Activated naive CD4-positive, alpha-beta T cell treated with anti-CD3 and anti-CD28 coated beads, Interleukin-2, amount 50 U/mL, for 24 hours (primary cell): ENCODE results near the gene PASK.
A peak's percentile ranks its signal among the peaks of the same experiment; 100 is the strongest.
"Not testable (repeated sequence)": the region's sequence is repeated elsewhere in the genome, so short reads cannot be mapped to it uniquely, and the experiment has no call there.

Experiments used
- H3K27ac Mint-ChIP-seq: one replicate; pipeline ENCODE4 v1.8.0; 2021; ENCODE audit warnings: mild to moderate bottlenecking, mixed read lengths
- H3K27me3 Mint-ChIP-seq: one replicate; pipeline ENCODE4 v1.8.0; 2021; ENCODE audit warnings: mixed read lengths
- H3K36me3 Mint-ChIP-seq: one replicate; pipeline ENCODE4 v1.8.0; 2021; ENCODE audit warnings: mixed read lengths
- H3K4me1 Mint-ChIP-seq: one replicate; pipeline ENCODE4 v1.8.0; 2021; ENCODE audit warnings: mixed read lengths
- H3K4me3 Mint-ChIP-seq: one replicate; pipeline ENCODE4 v1.8.0; 2021; ENCODE audit warnings: mild to moderate bottlenecking, mixed read lengths
- H3K9me3 Mint-ChIP-seq: one replicate; pipeline ENCODE4 v1.8.0; 2021; ENCODE audit warnings: mixed read lengths

The PASK gene

GRCh38 chr2:241094172-241094571 lies 55.1 kb downstream of the PASK start:
- Mint-ChIP-seq H3K4me3 (no peak overlapping the region), H3K4me1 (peaks cover 67% of the 10 kb centered on the region), H3K27ac (peak overlapping the region; percentile 73), H3K36me3 (peaks cover 23% of the 10 kb centered on the region), H3K27me3 (no peaks in the 10 kb centered on the region), H3K9me3 (no peaks in the 10 kb centered on the region)

- H3K27ac Mint-ChIP-seq, H3K4me3 Mint-ChIP-seq, H3K9me3 Mint-ChIP-seq, H3K27me3 Mint-ChIP-seq: not testable (repeated sequence)
- Mint-ChIP-seq H3K4me1 (peaks cover 62% of the 10 kb centered on the region), H3K36me3 (peaks cover 19% of the 10 kb centered on the region)
These were observed 56.0 kb downstream of the PASK start for GRCh38 chr2:241093133-241093781.

- Mint-ChIP-seq H3K36me3 (peaks cover 23% of the 10 kb centered on the region), H3K27ac (peak overlapping the region; percentile 81), H3K27me3 (no peaks in the 10 kb centered on the region), H3K9me3 (no peaks in the 10 kb centered on the region), H3K4me1 (peaks cover 56% of the 10 kb centered on the region), H3K4me3 (no peak overlapping the region)
These were observed 56.6 kb downstream of the PASK start for GRCh38 chr2:241092677-241093076.

GRCh38 chr2:241091734-241092445 lies 57.4 kb downstream of the PASK start:
- Mint-ChIP-seq H3K36me3 (peaks cover 19% of the 10 kb centered on the region), H3K27ac (no peak overlapping the region), H3K9me3 (no peaks in the 10 kb centered on the region)

GRCh38 chr2:241091201-241091600 lies 58.1 kb downstream of the PASK start:
- peaks cover 20% of the 10 kb centered on the region for H3K36me3 Mint-ChIP-seq
- no peaks in the 10 kb centered on the region for H3K9me3 Mint-ChIP-seq
- peaks cover 41% of the 10 kb centered on the region for H3K4me1 Mint-ChIP-seq
- no peaks in the 10 kb centered on the region for H3K27me3 Mint-ChIP-seq
- H3K27ac Mint-ChIP-seq: no peak overlapping the region
- no peak overlapping the region for H3K4me3 Mint-ChIP-seq

More at GRCh38 chr2:241091734-241092445, 57.4 kb downstream of the PASK start:
- Mint-ChIP-seq H3K4me1 (peaks cover 48% of the 10 kb centered on the region), H3K27me3 (no peaks in the 10 kb centered on the region), H3K4me3 (no peak overlapping the region)

GRCh38 chr2:241088791-241089732 lies 60.2 kb downstream of the PASK start:
- Mint-ChIP-seq H3K4me1 (peaks cover 23% of the 10 kb centered on the region), H3K9me3 (peaks cover 8% of the 10 kb centered on the region), H3K4me3 (no peak overlapping the region), H3K36me3 (peaks cover 25% of the 10 kb centered on the region), H3K27ac (peak overlapping the region; percentile 17), H3K27me3 (no peaks in the 10 kb centered on the region)

GRCh38 chr2:241088376-241088775 lies 60.9 kb downstream of the PASK start:
- no peak overlapping the region for H3K4me3 Mint-ChIP-seq
- peak overlapping the region; percentile 81 for H3K27ac Mint-ChIP-seq
- peaks cover 23% of the 10 kb centered on the region for H3K4me1 Mint-ChIP-seq
- no peaks in the 10 kb centered on the region for H3K27me3 Mint-ChIP-seq
- peaks cover 25% of the 10 kb centered on the region for H3K36me3 Mint-ChIP-seq
- H3K9me3 Mint-ChIP-seq: peaks cover 8% of the 10 kb centered on the region

- peaks cover 25% of the 10 kb centered on the region for H3K36me3 Mint-ChIP-seq
- H3K27ac Mint-ChIP-seq: no peak overlapping the region
- no peak overlapping the region for H3K4me3 Mint-ChIP-seq
These were observed 61.6 kb downstream of the PASK start for GRCh38 chr2:241087420-241088268.

GRCh38 chr2:241084856-241085444 lies 64.3 kb downstream of the PASK start:
- Mint-ChIP-seq H3K27me3 (no peaks in the 10 kb centered on the region), H3K9me3 (peaks cover 8% of the 10 kb centered on the region), H3K36me3 (peaks cover 22% of the 10 kb centered on the region), H3K27ac (no peak overlapping the region), H3K4me3 (no peak overlapping the region), H3K4me1 (peaks cover 9% of the 10 kb centered on the region)

More at GRCh38 chr2:241087420-241088268, 61.6 kb downstream of the PASK start:
- peaks cover 8% of the 10 kb centered on the region for H3K9me3 Mint-ChIP-seq
- no peaks in the 10 kb centered on the region for H3K27me3 Mint-ChIP-seq
- H3K4me1 Mint-ChIP-seq: peaks cover 19% of the 10 kb centered on the region

- peak overlapping the region; percentile 56 for H3K27ac Mint-ChIP-seq
- peaks cover 4% of the 10 kb centered on the region for H3K4me1 Mint-ChIP-seq
- peaks cover 21% of the 10 kb centered on the region for H3K36me3 Mint-ChIP-seq
- no peaks in the 10 kb centered on the region for H3K27me3 Mint-ChIP-seq
- H3K4me3 Mint-ChIP-seq: no peak overlapping the region
- H3K9me3 Mint-ChIP-seq: peaks cover 8% of the 10 kb centered on the region
These were observed 66.2 kb downstream of the PASK start for GRCh38 chr2:241083091-241083415.

- H3K27ac Mint-ChIP-seq: peak overlapping the region; percentile 56
- no peaks in the 10 kb centered on the region for H3K27me3 Mint-ChIP-seq
- H3K36me3 Mint-ChIP-seq: peaks cover 18% of the 10 kb centered on the region
- peaks cover 4% of the 10 kb centered on the region for H3K4me1 Mint-ChIP-seq
- no peak overlapping the region for H3K4me3 Mint-ChIP-seq
- peaks cover 8% of the 10 kb centered on the region for H3K9me3 Mint-ChIP-seq
These were observed 66.8 kb downstream of the PASK start for GRCh38 chr2:241082341-241083090.

- peaks cover 8% of the 10 kb centered on the region for H3K9me3 Mint-ChIP-seq
- H3K27me3 Mint-ChIP-seq: no peaks in the 10 kb centered on the region
- H3K4me1 Mint-ChIP-seq: peaks cover 4% of the 10 kb centered on the region
- no peak overlapping the region for H3K4me3 Mint-ChIP-seq
- H3K36me3 Mint-ChIP-seq: peaks cover 18% of the 10 kb centered on the region
- H3K27ac Mint-ChIP-seq: no peak overlapping the region
These were observed 67.5 kb downstream of the PASK start for GRCh38 chr2:241081643-241082340.

- Mint-ChIP-seq H3K36me3 (peaks cover 14% of the 10 kb centered on the region), H3K4me3 (no peak overlapping the region), H3K27me3 (no peaks in the 10 kb centered on the region), H3K27ac (no peak overlapping the region), H3K9me3 (peaks cover 8% of the 10 kb centered on the region), H3K4me1 (peaks cover 4% of the 10 kb centered on the region)
These were observed 68.1 kb downstream of the PASK start for GRCh38 chr2:241081190-241081642.
